HG03175 (cell line): ENCODE measurements around the gene ROBO1.

Experiments used
- ATAC-seq: cut with Tn5 transposase; IDR thresholded peaks from one replicate; pipeline ENCODE4 v1.9.1; 2021; ENCODE audit warnings: mild to moderate bottlenecking, moderate library complexity; ENCODE audit not compliant: unreplicated experiment

ROBO1 gene

DNA sequence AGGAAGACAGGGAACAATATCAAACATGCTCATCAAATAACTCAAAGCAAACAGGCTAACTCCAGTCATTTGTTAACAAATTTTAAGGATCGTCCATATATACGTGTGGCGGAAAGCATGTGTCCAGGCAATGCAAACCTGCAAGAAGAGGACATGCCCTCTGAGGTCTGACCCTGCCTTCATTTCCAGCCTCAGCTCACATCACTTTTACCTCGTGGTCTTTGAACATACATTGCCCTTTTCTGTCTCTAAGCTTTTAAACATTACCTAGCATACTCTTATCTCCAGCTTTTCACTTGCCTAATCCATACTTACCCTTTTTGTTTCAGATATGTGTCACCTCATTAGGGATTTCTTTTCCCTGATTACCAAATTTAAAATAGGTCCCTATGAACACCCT is 944.4 kb downstream of the ROBO1 start:
- no peak for ATAC-seq

GRCh38 chr3:78822726-78823125 is 945.1 kb downstream of the ROBO1 start:
- no peak for ATAC-seq

- no peak for ATAC-seq
These were observed 947.3 kb downstream of the ROBO1 start for GRCh38 chr3:78820542-78820941.

GRCh38 chr3:78818161-78818985 is 949.4 kb downstream of the ROBO1 start:
- ATAC-seq: no peak

- no peak for ATAC-seq
These were observed 952.8 kb downstream of the ROBO1 start for GRCh38 chr3:78814893-78815562.

DNA sequence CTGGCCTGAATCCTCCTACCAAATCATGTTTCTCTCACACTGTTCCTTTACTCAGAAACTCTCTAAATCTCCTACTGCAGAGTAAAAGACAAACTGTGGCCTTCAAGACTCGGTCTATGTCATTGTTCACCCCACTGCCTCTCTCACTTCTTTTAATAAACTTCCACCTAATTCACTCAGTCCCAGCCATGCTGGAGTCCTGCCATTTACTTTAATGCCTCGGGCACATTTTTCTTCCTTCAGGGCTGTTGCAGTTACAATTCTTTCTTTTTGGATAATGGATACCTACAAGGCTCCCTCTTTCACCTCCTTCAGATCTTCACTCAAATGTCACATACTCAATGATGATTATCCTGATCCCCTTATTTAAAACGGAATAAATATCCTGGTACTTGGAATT is 955.6 kb downstream of the ROBO1 start:
- no peak for ATAC-seq

GRCh38 chr3:78809966-78810365 is 957.8 kb downstream of the ROBO1 start:
- ATAC-seq: no peak

- no peak for ATAC-seq
These were observed 963.4 kb downstream of the ROBO1 start for GRCh38 chr3:78804251-78805037.

- ATAC-seq: no peak
These were observed 965.3 kb downstream of the ROBO1 start for GRCh38 chr3:78802562-78802930.

DNA sequence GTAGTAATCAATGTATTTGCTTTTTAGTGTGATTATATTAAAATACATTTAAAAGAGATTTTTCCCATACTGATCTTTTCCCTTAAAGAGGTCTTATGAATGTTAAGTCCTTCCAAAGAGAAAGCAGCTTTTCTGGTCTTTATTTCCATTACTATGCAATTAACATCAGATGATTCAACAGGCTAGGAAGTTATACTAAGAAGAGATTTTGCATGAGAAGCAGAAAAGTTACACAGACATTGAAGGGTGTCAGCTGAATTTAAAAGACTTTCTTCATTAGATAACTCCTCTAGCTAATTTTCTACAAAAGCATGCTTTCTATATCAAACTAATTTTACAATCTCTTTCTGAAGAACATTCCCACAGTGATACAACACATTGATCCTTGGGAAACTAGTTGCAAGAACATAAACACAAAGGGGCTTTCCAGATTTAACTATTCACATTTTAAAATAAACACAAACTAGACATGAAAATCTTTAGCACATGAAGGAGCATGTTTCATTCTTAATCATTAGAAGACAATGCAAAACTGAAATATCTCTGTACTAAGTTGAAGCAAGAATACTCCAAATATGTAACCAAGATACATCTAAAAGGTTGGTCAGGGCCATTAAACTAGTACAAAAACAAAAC is 965.8 kb downstream of the ROBO1 start:
- ATAC-seq: no peak

GRCh38 chr3:78799681-78800080 is 968.1 kb downstream of the ROBO1 start:
- ATAC-seq: no peak

DNA sequence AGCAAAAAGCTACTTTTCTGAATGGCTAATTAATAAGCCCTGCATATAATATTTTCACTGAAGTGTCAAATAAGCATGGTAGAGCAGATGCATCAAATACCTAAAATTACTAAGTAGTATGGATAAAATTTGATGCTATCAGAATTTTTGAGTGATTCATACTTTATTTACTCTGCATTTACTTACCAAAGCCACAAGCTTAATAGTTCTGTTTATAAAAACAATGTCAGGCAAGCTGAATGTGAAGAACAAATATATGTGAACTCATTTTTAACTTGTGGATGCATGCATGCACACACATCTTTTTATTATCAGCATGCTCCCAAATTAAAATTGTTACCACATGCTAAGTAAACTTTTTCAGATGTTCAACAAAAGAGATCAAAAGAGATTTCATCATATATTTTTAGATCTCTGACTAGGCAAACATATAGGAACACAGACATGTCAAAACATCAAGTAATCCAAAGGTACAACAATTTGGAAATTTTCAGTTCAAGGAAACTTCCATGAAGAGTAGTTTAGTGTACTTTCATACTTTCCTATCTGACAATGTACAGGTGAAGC is 969.4 kb downstream of the ROBO1 start:
- no peak for ATAC-seq

- no peak for ATAC-seq
These were observed 973.4 kb downstream of the ROBO1 start for GRCh38 chr3:78794431-78794830.

GRCh38 chr3:78792733-78793132 is 975.1 kb downstream of the ROBO1 start:
- ATAC-seq: no peak

DNA sequence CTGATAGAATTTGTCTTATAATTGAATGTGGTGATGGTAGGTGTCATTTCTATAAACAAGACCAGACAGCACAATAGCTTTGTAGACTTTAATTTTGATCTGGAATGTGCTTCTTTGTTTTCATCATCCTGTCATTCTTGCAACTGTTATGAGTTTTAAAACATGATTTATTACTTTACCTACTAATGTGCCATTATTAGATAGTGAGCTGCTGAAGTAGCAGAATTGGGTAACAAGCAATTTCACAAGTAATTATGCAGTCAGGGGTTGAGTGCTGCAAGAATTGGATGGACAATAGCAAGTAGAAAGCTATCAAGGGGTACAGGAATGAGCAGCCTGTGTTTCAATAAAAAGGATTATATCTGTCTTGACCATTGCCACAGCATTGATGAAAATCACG is 975.6 kb downstream of the ROBO1 start:
- ATAC-seq: no peak

GRCh38 chr3:78791753-78792152 is 976.0 kb downstream of the ROBO1 start:
- no peak for ATAC-seq

DNA sequence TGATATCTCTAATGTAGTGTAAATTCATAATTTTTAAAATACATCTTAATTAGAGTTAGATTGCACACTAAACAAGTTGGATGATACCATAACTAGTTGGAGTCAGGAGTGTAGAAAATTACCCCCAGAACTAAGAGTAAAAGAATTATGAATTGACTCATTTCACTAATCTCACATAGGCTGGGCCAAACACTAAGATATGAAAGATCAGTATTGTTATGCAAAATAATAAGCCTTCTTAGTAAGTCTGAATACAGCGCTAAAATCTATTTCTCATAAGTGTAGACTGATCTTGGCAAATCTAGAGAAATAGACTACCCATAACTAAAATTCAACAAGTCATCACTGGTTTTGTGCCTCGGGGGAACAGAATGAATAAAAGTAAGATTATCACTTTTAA is 979.0 kb downstream of the ROBO1 start:
- no peak for ATAC-seq

DNA sequence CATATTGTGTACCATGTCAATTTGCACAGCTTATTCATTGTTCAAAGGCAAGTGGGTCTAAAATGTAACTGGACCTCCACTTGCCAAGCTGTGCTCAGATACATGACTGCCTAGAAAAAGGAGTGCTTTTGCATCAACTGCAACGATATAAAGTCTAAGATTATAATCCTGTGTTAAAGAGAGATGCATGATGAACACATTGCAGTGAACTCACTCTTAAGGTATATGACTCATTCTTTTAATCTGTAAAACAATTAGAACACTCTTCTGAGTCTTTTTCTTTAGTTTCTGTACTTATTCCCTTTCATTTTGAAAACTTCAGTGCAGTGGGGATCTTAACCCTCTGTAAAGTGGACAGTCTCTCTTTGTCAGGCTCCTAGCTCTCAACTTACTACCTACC is 982.8 kb downstream of the ROBO1 start:
- ATAC-seq: no peak

GRCh38 chr3:78781351-78781750 is 986.4 kb downstream of the ROBO1 start:
- no peak for ATAC-seq

DNA sequence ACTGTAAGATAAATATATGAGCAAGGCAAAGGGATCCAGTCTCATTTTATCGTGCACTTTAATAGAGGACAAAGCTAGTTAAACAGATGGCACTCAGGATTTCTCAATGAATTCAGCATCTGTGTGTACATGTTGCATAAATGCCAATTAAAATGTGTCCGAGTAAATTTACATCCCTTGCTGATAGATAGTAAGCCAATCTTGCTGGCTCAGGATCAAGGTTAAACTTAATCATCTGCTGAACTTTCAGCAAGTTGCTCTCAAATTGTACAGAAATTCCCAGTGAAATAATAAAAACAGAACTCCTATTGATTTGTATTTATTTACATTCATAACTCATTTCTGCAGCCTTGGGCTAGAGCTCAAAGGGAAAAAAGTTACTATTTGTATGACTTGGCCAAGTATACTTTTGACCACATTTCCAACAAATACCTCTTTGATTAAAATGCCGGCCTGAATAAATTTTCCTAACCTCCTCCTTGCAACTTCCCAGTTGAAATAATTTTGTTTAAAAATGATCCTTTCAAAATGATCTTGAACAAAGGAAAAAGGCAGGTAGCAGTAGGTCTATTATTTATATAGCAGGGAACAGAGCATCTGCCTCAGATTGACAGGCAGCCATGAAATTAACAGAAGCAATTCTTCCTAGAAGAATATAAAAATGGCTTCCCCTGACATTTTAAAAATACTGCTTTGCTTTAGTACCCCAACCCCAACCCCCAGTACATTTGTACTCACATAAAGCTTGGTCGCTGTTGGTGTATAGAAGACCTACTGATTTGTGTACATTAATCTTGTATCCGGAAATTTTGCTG is 1001.9 kb downstream of the ROBO1 start:
- ATAC-seq: no peak
